ENCODE measurements around the gene SLC9A3. TPM values are rescaled to one million over a fixed set of nuclear protein-coding genes. Genes with fewer than 3 reads are reported as not detected.

SLC9A3 gene
- total RNA-seq, 1 donor from 2014 or later = 1.1 TPM

GRCh38 chr5:466661-467310 lies 57.5 kb downstream of the SLC9A3 start:
- no peak for TF ChIP-seq CTCF (IDR thresholded peaks at IDR 0.05)
- Histone ChIP-seq H3K36me3 (peaks cover 58% of the 10 kb centered on the region), H3K4me3 (no peak overlapping the region), H3K9me3 (no peaks in the 10 kb centered on the region), H3K4me1 (peaks cover 12% of the 10 kb centered on the region), H3K27me3 (ENCODE audit: low read depth) (no peaks in the 10 kb centered on the region), H3K27ac (no peak overlapping the region)
- ATAC-seq (no peak), DNase-seq (no peak)
- intact Hi-C loops (cut with DNase I) = no loop called here

- no peaks in the 10 kb centered on the region for H3K27me3 ChIP-seq (ENCODE audit: low read depth)
- no peak overlapping the region for H3K27ac ChIP-seq
- H3K9me3 ChIP-seq = no peaks in the 10 kb centered on the region
- intact Hi-C loops (cut with DNase I) = no loop called here
- no peak overlapping the region for H3K4me3 ChIP-seq
- no peak for TF ChIP-seq CTCF (IDR thresholded peaks at IDR 0.05)
- DNase-seq (no peak), ATAC-seq (no peak)
- peaks cover 66% of the 10 kb centered on the region for H3K36me3 ChIP-seq
- H3K4me1 ChIP-seq = peaks cover 2% of the 10 kb centered on the region
Observed at GRCh38 chr5:465591-466403, 58.5 kb downstream of the SLC9A3 start.

GRCh38 chr5:464843-465590 lies 59.2 kb downstream of the SLC9A3 start:
- intact Hi-C loops (cut with DNase I) = no loop called here
- peaks cover 71% of the 10 kb centered on the region for H3K36me3 ChIP-seq

GRCh38 chr5:464446-464842 lies 59.8 kb downstream of the SLC9A3 start:
- intact Hi-C loops (cut with DNase I) = no loop called here
- ATAC-seq (no peak), DNase-seq (no peak)
- H3K9me3 ChIP-seq = no peaks in the 10 kb centered on the region
- H3K27me3 ChIP-seq (ENCODE audit: low read depth) = no peaks in the 10 kb centered on the region
- no peak overlapping the region for H3K4me3 ChIP-seq
- H3K4me1 ChIP-seq = no peaks in the 10 kb centered on the region
- peaks cover 73% of the 10 kb centered on the region for H3K36me3 ChIP-seq
- no peak for TF ChIP-seq CTCF (IDR thresholded peaks at IDR 0.05)
- H3K27ac ChIP-seq = no peak overlapping the region

More at GRCh38 chr5:464843-465590, 59.2 kb downstream of the SLC9A3 start:
- Histone ChIP-seq H3K9me3 (no peaks in the 10 kb centered on the region), H3K4me1 (no peaks in the 10 kb centered on the region), H3K27ac (no peak overlapping the region), H3K4me3 (no peak overlapping the region), H3K27me3 (ENCODE audit: low read depth) (no peaks in the 10 kb centered on the region)
- no peak for DNase-seq
- TF ChIP-seq CTCF (IDR thresholded peaks at IDR 0.05) = no peak
- peak in 1 of 2 donors; percentile 29 for ATAC-seq

- H3K36me3 ChIP-seq = peaks cover 78% of the 10 kb centered on the region
Observed at GRCh38 chr5:463952-464351, 60.3 kb downstream of the SLC9A3 start.

More at GRCh38 chr5:463952-464351, 60.3 kb downstream of the SLC9A3 start:
- H3K4me3 ChIP-seq = no peak overlapping the region
- intact Hi-C loops (cut with DNase I) = no loop called here
- no peaks in the 10 kb centered on the region for H3K27me3 ChIP-seq (ENCODE audit: low read depth)
- H3K9me3 ChIP-seq = no peaks in the 10 kb centered on the region
- DNase-seq = peak; percentile 62
- no peak overlapping the region for H3K27ac ChIP-seq
- peak; percentile 42 to 54 for ATAC-seq
- no peak for TF ChIP-seq CTCF (IDR thresholded peaks at IDR 0.05)
- H3K4me1 ChIP-seq = no peaks in the 10 kb centered on the region

Data from lower lobe of right lung (tissue), 2 donors.